Measurements from ENCODE around the gene NTN1.

DNA sequence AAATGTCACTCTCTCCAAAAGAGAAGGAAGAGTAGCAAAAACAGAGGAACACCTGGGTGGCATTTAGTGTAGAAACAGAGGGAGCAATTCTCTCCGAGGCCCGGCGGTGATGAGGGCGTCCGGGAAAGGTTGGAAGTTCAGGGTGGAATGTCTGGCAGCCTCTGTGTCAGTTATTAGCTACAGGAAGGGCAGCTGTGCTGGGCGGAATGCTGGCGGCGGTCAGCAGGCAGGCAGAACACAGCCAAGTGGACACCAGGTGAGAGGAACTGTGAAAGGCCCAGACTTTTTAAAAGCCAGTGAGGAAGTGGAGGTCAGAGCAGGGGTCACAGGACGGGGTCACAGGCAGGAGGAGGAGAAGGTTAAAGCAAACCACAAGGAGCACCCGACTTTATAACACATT is 238.1 kb downstream of the NTN1 start:
- no peak for TF ChIP-seq GATA2 (IDR thresholded peaks at IDR 0.05; ENCODE audit: low read depth, low read length)
- no peak for TF ChIP-seq GATA3 (IDR thresholded peaks at IDR 0.05; ENCODE audit: low read depth, low read length)
